ENCODE measurements around the gene EPB41L4B. TPM values are rescaled to one million over a fixed set of nuclear protein-coding genes. Genes with fewer than 3 reads are reported as not detected.
"Not testable (repeated sequence)": the region's sequence is repeated elsewhere in the genome, so short reads cannot be mapped to it uniquely, and the experiment has no call there.

The EPB41L4B gene
- total and polyA plus RNA-seq, 3 donors from 2014 or later: 10.9 to 14.5 (median 14.3) TPM

DNA sequence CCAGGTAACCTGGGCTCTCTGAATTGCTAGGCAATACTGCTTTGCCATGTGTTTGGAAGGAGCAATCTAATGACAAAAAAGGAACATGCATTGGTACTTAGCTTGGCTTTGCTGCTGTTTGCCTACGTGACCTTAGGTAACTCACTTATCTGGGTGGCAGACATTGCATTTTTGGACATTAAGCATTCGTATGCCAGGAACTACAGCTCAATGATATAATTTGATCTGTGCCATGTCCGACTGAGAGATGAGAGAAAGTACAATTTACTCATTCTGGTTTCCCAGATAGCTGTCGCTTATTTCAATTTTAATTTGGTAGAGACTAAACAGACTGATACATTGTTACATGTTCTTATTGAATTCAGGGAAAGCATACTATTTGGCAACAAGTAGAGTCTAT is 90.6 kb downstream of the EPB41L4B start:
- H3K27me3 ChIP-seq: no peaks in the 10 kb centered on the region
- no peaks in the 10 kb centered on the region for H3K4me1 ChIP-seq
- TF ChIP-seq, protein P1, sequence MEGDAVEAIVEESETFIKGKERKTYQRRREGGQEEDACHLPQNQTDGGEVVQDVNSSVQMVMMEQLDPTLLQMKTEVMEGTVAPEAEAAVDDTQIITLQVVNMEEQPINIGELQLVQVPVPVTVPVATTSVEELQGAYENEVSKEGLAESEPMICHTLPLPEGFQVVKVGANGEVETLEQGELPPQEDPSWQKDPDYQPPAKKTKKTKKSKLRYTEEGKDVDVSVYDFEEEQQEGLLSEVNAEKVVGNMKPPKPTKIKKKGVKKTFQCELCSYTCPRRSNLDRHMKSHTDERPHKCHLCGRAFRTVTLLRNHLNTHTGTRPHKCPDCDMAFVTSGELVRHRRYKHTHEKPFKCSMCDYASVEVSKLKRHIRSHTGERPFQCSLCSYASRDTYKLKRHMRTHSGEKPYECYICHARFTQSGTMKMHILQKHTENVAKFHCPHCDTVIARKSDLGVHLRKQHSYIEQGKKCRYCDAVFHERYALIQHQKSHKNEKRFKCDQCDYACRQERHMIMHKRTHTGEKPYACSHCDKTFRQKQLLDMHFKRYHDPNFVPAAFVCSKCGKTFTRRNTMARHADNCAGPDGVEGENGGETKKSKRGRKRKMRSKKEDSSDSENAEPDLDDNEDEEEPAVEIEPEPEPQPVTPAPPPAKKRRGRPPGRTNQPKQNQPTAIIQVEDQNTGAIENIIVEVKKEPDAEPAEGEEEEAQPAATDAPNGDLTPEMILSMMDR (IDR thresholded peaks at IDR 0.05): no peak
- TF ChIP-seq POLR2A (IDR thresholded peaks at IDR 0.05): no peak
- no peak overlapping the region for H3K4me3 ChIP-seq
- H3K27ac ChIP-seq: no peak overlapping the region
- no peaks in the 10 kb centered on the region for H3K36me3 ChIP-seq (ENCODE audit: low read depth, missing control alignments)
- DNase-seq: no peak
- intact Hi-C loops (cut with DNase I; ENCODE audit: low total_unique reads): no loop called here
- WGBS, 2 donors: 64 to 68% methylated on average over 4 of the region's 4 CpGs
- no peaks in the 10 kb centered on the region for H3K9me3 ChIP-seq

DNA sequence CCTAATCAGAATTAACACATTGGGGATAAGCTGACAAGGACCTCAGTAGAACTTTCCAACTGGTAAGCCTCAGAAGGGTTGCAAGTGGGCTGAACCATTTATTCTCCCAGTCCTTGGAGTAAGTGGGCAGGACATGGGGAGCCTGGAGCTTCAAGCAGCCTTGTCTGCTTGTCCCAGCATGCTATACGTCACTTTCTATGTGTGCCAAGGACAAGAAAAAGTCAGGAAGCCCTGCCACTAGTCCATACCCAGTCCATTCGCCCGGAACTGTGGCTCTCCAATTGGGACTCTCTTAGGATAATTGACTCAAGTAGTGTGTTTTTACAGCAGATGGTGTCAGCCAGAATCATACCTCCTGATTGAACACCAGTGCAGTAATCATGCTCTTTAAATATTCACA is 91.2 kb downstream of the EPB41L4B start:
- H3K27me3 ChIP-seq: no peaks in the 10 kb centered on the region
- DNase-seq: no peak
- WGBS, 2 donors: 84 to 95% methylated on average over 3 of the region's 3 CpGs
- H3K27ac ChIP-seq: no peak overlapping the region
- no peaks in the 10 kb centered on the region for H3K4me1 ChIP-seq
- no peak for TF ChIP-seq POLR2A (IDR thresholded peaks at IDR 0.05)
- TF ChIP-seq, protein P1 (IDR thresholded peaks at IDR 0.05): no peak
- intact Hi-C loops (cut with DNase I; ENCODE audit: low total_unique reads): no loop called here
- H3K9me3 ChIP-seq: no peaks in the 10 kb centered on the region
- no peak overlapping the region for H3K4me3 ChIP-seq
- no peaks in the 10 kb centered on the region for H3K36me3 ChIP-seq (ENCODE audit: low read depth, missing control alignments)

DNA sequence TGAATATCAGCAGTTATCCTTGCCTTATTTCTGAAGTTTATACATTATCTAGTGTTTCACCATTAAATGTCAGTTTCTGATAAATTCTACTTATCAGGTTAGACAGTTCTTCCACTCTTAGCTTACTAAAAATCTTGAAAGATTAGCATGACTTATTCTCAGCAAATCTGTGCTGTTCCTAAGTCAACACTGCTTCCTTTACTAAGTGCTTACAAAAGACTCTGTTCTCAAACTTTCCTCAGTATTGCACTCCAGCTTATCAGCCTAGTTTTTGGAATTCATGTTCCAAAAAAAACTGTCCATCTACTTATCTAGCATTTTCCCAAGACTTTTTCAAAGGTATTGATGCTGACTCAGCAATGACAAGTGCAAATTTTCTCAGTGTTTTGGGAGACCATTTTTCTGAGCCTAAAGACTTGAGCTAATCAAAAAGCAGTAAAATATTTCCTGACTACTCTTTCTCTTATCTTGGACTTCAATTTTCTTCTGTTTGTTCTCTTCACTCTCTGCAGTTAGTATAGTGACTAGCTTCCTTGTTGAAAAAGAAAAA is 92.7 kb downstream of the EPB41L4B start:
- Histone ChIP-seq H3K9me3 (no peaks in the 10 kb centered on the region), H3K4me1 (no peaks in the 10 kb centered on the region), H3K27me3 (no peaks in the 10 kb centered on the region), H3K4me3 (no peak overlapping the region), H3K36me3 (ENCODE audit: low read depth, missing control alignments) (no peaks in the 10 kb centered on the region), H3K27ac (no peak overlapping the region)
- no peak for DNase-seq
- no peak for TF ChIP-seq POLR2A (IDR thresholded peaks at IDR 0.05)
- TF ChIP-seq, protein P1 (IDR thresholded peaks at IDR 0.05): no peak
- intact Hi-C loops (cut with DNase I; ENCODE audit: low total_unique reads): no loop called here

DNA sequence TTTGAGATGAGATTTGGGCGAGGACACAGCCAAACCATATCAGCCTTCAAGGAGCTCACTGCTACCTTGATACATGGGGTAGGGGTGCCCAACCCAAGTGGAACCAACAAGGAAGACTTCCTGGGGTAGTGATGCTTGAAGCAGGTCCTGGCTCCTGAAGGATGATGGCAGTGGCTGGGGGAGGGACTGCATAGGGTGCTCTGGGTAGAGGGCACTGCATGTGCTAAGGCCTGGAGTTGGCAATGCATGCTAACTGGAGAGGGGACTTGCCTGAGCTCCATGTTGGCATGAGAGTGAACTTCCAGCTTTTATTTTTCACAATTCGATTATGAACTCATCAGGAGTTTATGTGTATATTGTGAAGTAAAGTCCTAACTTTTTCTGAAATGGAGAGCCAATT is 95.2 kb downstream of the EPB41L4B start:
- no peak overlapping the region for H3K27ac ChIP-seq
- H3K36me3 ChIP-seq (ENCODE audit: low read depth, missing control alignments): no peaks in the 10 kb centered on the region
- TF ChIP-seq POLR2A (IDR thresholded peaks at IDR 0.05): no peak
- TF ChIP-seq, protein P1 (IDR thresholded peaks at IDR 0.05): no peak
- WGBS, 2 donors: 70 to 87% methylated on average over 2 of the region's 2 CpGs
- DNase-seq: no peak
- no peaks in the 10 kb centered on the region for H3K27me3 ChIP-seq
- H3K4me3 ChIP-seq: no peak overlapping the region
- H3K9me3 ChIP-seq: no peaks in the 10 kb centered on the region
- intact Hi-C loops (cut with DNase I; ENCODE audit: low total_unique reads): no loop called here
- no peaks in the 10 kb centered on the region for H3K4me1 ChIP-seq

DNA sequence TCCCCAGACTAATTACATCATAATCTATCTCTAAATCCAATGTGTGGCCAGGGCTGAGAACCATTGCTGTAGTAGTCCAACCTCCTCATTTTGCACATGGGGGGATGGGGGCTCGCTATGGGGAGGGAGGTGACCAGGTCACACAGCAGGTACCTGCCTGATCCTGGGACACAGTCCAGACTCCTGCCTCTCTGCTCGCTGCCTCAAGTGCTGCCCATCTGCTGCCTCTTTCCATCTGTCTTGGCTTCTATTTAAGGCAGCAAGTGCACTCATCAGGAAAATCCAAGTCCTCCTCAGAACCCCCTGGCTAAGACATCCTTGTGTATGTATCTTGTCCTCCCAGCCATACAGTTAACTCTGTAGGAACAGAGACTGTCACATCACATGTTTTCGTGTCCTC is 96.1 kb downstream of the EPB41L4B start:
- H3K4me1 ChIP-seq: no peaks in the 10 kb centered on the region
- H3K36me3 ChIP-seq (ENCODE audit: low read depth, missing control alignments): no peaks in the 10 kb centered on the region
- DNase-seq: no peak
- intact Hi-C loops (cut with DNase I; ENCODE audit: low total_unique reads): no loop called here
- H3K27ac ChIP-seq: no peak overlapping the region
- H3K27me3 ChIP-seq: no peaks in the 10 kb centered on the region
- H3K9me3 ChIP-seq: no peaks in the 10 kb centered on the region
- WGBS, 2 donors: 93 to 100% methylated on average over 3 of the region's 3 CpGs
- H3K4me3 ChIP-seq: no peak overlapping the region
- TF ChIP-seq, protein P1 (IDR thresholded peaks at IDR 0.05): no peak

DNA sequence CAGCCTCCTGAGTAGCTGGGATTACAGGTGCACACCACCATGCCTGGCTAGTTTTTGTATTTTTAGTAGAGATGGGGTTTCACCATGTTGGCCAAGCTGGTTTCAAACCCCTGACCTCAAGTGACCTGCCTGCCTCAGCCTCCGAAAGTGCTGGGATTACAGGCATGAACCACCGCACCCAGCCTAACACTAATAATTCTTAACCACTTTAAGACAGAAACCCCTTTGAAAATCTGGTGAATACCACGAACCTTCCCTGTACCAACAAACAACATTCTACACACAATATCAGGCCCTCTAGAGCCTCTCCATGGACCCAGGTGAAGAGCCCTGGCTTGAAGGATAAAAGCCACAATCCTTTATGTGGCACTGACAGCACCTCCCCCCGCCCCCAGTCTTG is 102.6 kb downstream of the EPB41L4B start:
- H3K36me3 ChIP-seq (ENCODE audit: low read depth, missing control alignments); intact Hi-C loops (cut with DNase I; ENCODE audit: low total_unique reads); H3K27ac ChIP-seq; H3K27me3 ChIP-seq; H3K4me3 ChIP-seq; DNase-seq; H3K9me3 ChIP-seq; H3K4me1 ChIP-seq: not testable (repeated sequence)
- WGBS, 2 donors: 85 to 90% methylated on average over 4 of the region's 4 CpGs
